ENCODE data around the gene ADGRA3.

Gene ADGRA3

DNA sequence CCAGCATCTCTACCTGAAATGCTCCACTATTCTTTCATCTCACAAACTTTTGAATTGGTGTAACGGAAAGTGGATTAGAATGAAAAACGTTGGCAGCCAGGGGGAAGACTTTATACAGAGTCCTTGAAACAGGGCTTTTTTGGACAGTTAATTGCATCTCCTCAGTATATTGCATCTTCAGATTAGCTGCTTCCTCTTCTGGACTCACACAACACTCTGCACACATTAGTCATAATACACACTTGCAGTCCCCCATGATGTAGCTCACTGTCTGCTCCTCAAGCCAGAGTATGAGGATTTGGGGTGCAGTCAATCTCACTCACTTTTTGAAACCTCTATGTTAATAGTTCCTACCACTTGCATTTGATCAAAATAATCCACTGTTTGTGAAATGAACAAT is 101.0 kb downstream of the ADGRA3 start:
- Histone ChIP-seq H3K4me3 (ENCODE audit: low read depth, low read length) (no peak overlapping the region), H3K27ac (ENCODE audit: extremely low read depth, low read depth, low read length) (no peak overlapping the region), H3K9me3 (ENCODE audit: control insufficient read depth, insufficient read depth, low read depth, low read length) (no peaks in the 10 kb centered on the region), H3K36me3 (ENCODE audit: control insufficient read depth in 2 of 2, insufficient read depth in 1 of 2, low read length in 2 of 2) (peaks cover 0 to 6% of the 10 kb centered on the region in 2 experiments; a peak in 2 of 3 replicates), H3K4me1 (ENCODE audit: control insufficient read depth, insufficient read depth, low read length) (no peaks in the 10 kb centered on the region)
- POLR2A ChIA-PET, result no interaction called here
- TF ChIP-seq ZBTB17 (tag by site-specific recombination; IDR thresholded peaks at IDR 0.05), result no peak
- TF ChIP-seq ZNF558 (tag by site-specific recombination; IDR thresholded peaks at IDR 0.05), result no peak
- TF ChIP-seq, protein P1, sequence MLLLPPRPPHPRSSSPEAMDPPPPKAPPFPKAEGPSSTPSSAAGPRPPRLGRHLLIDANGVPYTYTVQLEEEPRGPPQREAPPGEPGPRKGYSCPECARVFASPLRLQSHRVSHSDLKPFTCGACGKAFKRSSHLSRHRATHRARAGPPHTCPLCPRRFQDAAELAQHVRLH (tag by site-specific recombination; IDR thresholded peaks at IDR 0.05), result no peak
- TF ChIP-seq KLF1 (tag by site-specific recombination; IDR thresholded peaks at IDR 0.05), result no peak
- no peak for TF ChIP-seq ZNF670 (tag by site-specific recombination; IDR thresholded peaks at IDR 0.05; ENCODE audit: low read depth)
- TF ChIP-seq ZNF677 (tag by site-specific recombination; IDR thresholded peaks at IDR 0.05), result no peak
- no peak for TF ChIP-seq KLF9 (tag by site-specific recombination; IDR thresholded peaks at IDR 0.05; ENCODE audit: low read depth)
- no peak for TF ChIP-seq GLIS2 (tag by site-specific recombination; IDR thresholded peaks at IDR 0.05)
- no peak for TF ChIP-seq ZNF23 (tag by site-specific recombination; IDR thresholded peaks at IDR 0.05; ENCODE audit: borderline replicate concordance)
- TF ChIP-seq, protein P2, sequence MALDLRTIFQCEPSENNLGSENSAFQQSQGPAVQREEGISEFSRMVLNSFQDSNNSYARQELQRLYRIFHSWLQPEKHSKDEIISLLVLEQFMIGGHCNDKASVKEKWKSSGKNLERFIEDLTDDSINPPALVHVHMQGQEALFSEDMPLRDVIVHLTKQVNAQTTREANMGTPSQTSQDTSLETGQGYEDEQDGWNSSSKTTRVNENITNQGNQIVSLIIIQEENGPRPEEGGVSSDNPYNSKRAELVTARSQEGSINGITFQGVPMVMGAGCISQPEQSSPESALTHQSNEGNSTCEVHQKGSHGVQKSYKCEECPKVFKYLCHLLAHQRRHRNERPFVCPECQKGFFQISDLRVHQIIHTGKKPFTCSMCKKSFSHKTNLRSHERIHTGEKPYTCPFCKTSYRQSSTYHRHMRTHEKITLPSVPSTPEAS (tag by site-specific recombination; IDR thresholded peaks at IDR 0.05), result no peak
- TF ChIP-seq ZNF214 (tag by site-specific recombination; IDR thresholded peaks at IDR 0.05; ENCODE audit: borderline replicate concordance), result no peak
- CTCF ChIA-PET, result no interaction called here

DNA sequence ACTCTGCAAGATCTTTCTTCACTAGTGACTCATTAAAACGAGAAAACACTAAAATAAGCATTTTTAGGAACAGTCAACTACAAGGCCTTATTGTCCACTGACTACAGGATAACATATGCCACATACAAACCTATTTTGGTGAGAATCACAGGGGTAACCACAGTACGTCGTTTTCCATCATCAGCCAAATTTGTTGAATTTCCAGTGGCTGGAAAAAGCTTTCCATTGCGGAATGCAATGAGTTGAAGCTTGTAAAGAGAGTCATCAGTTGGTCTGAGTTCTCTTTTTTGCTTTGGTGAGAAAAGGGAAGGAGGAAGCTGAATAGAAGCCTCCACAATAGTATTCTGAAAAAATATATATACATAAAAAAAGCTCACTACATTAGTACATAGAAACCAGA is 102.4 kb downstream of the ADGRA3 start:
- TF ChIP-seq ZNF292 (tag by site-specific recombination; IDR thresholded peaks at IDR 0.05; ENCODE audit: borderline replicate concordance, low read depth) (no peak), HOXA7 (CRISPR knock-in tag; IDR thresholded peaks at IDR 0.05; ENCODE audit: borderline replicate concordance) (no peak), ZNF335 (tag by site-specific recombination; conservative IDR thresholded peaks at IDR 0.05) (no peak), GLIS1 (tag by site-specific recombination; IDR thresholded peaks at IDR 0.05) (no peak), ZFP37 (tag by site-specific recombination; IDR thresholded peaks at IDR 0.05) (no peak), OVOL3 (tag by site-specific recombination; IDR thresholded peaks at IDR 0.05) (no peak), ZNF777 (tag by site-specific recombination; IDR thresholded peaks at IDR 0.05; ENCODE audit: borderline replicate concordance) (no peak), ZNF354C (tag by site-specific recombination; IDR thresholded peaks at IDR 0.05; ENCODE audit: borderline replicate concordance, low read depth) (no peak)
- TF ChIP-seq, protein P3, sequence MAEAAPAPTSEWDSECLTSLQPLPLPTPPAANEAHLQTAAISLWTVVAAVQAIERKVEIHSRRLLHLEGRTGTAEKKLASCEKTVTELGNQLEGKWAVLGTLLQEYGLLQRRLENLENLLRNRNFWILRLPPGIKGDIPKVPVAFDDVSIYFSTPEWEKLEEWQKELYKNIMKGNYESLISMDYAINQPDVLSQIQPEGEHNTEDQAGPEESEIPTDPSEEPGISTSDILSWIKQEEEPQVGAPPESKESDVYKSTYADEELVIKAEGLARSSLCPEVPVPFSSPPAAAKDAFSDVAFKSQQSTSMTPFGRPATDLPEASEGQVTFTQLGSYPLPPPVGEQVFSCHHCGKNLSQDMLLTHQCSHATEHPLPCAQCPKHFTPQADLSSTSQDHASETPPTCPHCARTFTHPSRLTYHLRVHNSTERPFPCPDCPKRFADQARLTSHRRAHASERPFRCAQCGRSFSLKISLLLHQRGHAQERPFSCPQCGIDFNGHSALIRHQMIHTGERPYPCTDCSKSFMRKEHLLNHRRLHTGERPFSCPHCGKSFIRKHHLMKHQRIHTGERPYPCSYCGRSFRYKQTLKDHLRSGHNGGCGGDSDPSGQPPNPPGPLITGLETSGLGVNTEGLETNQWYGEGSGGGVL (tag by site-specific recombination; IDR thresholded peaks at IDR 0.05), result no peak
- TF ChIP-seq, protein P4, sequence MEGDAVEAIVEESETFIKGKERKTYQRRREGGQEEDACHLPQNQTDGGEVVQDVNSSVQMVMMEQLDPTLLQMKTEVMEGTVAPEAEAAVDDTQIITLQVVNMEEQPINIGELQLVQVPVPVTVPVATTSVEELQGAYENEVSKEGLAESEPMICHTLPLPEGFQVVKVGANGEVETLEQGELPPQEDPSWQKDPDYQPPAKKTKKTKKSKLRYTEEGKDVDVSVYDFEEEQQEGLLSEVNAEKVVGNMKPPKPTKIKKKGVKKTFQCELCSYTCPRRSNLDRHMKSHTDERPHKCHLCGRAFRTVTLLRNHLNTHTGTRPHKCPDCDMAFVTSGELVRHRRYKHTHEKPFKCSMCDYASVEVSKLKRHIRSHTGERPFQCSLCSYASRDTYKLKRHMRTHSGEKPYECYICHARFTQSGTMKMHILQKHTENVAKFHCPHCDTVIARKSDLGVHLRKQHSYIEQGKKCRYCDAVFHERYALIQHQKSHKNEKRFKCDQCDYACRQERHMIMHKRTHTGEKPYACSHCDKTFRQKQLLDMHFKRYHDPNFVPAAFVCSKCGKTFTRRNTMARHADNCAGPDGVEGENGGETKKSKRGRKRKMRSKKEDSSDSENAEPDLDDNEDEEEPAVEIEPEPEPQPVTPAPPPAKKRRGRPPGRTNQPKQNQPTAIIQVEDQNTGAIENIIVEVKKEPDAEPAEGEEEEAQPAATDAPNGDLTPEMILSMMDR (tag by site-specific recombination; IDR thresholded peaks at IDR 0.05), result no peak
- TF ChIP-seq, protein P5, sequence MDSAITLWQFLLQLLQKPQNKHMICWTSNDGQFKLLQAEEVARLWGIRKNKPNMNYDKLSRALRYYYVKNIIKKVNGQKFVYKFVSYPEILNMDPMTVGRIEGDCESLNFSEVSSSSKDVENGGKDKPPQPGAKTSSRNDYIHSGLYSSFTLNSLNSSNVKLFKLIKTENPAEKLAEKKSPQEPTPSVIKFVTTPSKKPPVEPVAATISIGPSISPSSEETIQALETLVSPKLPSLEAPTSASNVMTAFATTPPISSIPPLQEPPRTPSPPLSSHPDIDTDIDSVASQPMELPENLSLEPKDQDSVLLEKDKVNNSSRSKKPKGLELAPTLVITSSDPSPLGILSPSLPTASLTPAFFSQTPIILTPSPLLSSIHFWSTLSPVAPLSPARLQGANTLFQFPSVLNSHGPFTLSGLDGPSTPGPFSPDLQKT (IDR thresholded peaks at IDR 0.05; ENCODE audit: borderline replicate concordance, low read depth, low read length), result no peak
- TF ChIP-seq, protein P6, sequence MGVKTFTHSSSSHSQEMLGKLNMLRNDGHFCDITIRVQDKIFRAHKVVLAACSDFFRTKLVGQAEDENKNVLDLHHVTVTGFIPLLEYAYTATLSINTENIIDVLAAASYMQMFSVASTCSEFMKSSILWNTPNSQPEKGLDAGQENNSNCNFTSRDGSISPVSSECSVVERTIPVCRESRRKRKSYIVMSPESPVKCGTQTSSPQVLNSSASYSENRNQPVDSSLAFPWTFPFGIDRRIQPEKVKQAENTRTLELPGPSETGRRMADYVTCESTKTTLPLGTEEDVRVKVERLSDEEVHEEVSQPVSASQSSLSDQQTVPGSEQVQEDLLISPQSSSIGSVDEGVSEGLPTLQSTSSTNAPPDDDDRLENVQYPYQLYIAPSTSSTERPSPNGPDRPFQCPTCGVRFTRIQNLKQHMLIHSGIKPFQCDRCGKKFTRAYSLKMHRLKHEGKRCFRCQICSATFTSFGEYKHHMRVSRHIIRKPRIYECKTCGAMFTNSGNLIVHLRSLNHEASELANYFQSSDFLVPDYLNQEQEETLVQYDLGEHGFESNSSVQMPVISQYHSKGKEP (tag by site-specific recombination; IDR thresholded peaks at IDR 0.05), result no peak
- TF ChIP-seq, protein P7, sequence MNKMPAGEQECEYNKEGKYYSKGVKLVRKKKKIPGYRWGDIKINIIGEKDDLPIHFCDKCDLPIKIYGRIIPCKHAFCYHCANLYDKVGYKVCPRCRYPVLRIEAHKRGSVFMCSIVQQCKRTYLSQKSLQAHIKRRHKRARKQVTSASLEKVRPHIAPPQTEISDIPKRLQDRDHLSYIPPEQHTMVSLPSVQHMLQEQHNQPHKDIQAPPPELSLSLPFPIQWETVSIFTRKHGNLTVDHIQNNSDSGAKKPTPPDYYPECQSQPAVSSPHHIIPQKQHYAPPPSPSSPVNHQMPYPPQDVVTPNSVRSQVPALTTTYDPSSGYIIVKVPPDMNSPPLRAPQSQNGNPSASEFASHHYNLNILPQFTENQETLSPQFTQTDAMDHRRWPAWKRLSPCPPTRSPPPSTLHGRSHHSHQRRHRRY (tag by site-specific recombination; IDR thresholded peaks at IDR 0.05), result no peak
- POLR2A ChIA-PET, result no interaction called here
- CTCF ChIA-PET, result interaction anchor here (0.6 to 1.3 kb wide), 2 partner anchors 194 to 274 kb away, joined by 3 read pairs; no protein-coding TSS in a partner anchor
- Histone ChIP-seq H3K4me1 (ENCODE audit: control insufficient read depth, insufficient read depth, low read length) (no peaks in the 10 kb centered on the region), H3K4me3 (ENCODE audit: low read depth, low read length) (no peak overlapping the region), H3K36me3 (ENCODE audit: control insufficient read depth in 2 of 2, insufficient read depth in 1 of 2, low read length in 2 of 2) (peaks cover 0 to 2% of the 10 kb centered on the region in 2 experiments; a peak in 2 of 3 replicates), H3K9me3 (ENCODE audit: control insufficient read depth, insufficient read depth, low read depth, low read length) (no peaks in the 10 kb centered on the region), H3K27ac (ENCODE audit: extremely low read depth, low read depth, low read length) (no peak overlapping the region)

Data from HEK293 (cell line).